Measurements from ENCODE around the gene SLIT1.

The SLIT1 gene

DNA sequence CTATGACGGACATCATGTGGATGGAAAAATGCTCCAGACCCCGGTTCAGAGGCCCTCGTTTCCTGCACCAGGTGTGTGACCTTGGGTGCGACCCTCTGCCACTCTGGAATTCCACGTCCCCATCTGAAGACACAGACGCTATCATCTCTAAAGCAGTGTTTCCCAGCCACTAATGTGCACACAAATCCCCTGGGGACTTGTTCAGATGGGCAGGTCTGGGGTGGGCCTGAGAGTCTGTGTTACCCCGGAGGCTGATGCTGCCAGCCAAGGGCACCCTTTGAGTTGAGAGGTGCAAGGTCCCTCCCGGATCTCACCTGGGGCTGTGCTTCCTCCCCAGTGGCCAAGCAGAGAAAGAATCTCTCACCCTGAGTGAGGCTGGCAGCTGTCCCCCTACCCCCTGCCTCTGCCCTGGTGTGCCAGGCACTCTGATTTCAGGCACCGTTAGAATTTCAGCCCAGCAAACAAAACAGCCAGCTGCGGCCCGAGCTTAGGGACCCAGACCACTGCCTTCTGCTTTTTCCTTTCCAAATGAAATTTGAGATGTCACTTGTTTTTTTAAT is 90.0 kb downstream of the SLIT1 start:
- Histone ChIP-seq H3K4me3 (ENCODE audit: low read depth, low read length) (no peak overlapping the region), H3K27ac (no peak overlapping the region; the same call in 1 of the 2 replicates), H3K9me3 (ENCODE audit: severe bottlenecking) (no peaks in the 10 kb centered on the region), H3K36me3 (no peaks in the 10 kb centered on the region; the same call in 1 of the 2 replicates), H3K27me3 (ENCODE audit: insufficient read depth, low read depth, severe bottlenecking) (no peaks in the 10 kb centered on the region)
- DNase-seq, result no peak
- TF ChIP-seq, protein P1, sequence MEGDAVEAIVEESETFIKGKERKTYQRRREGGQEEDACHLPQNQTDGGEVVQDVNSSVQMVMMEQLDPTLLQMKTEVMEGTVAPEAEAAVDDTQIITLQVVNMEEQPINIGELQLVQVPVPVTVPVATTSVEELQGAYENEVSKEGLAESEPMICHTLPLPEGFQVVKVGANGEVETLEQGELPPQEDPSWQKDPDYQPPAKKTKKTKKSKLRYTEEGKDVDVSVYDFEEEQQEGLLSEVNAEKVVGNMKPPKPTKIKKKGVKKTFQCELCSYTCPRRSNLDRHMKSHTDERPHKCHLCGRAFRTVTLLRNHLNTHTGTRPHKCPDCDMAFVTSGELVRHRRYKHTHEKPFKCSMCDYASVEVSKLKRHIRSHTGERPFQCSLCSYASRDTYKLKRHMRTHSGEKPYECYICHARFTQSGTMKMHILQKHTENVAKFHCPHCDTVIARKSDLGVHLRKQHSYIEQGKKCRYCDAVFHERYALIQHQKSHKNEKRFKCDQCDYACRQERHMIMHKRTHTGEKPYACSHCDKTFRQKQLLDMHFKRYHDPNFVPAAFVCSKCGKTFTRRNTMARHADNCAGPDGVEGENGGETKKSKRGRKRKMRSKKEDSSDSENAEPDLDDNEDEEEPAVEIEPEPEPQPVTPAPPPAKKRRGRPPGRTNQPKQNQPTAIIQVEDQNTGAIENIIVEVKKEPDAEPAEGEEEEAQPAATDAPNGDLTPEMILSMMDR (IDR thresholded peaks at IDR 0.05; ENCODE audit: low read depth, low read length), result no peak

DNA sequence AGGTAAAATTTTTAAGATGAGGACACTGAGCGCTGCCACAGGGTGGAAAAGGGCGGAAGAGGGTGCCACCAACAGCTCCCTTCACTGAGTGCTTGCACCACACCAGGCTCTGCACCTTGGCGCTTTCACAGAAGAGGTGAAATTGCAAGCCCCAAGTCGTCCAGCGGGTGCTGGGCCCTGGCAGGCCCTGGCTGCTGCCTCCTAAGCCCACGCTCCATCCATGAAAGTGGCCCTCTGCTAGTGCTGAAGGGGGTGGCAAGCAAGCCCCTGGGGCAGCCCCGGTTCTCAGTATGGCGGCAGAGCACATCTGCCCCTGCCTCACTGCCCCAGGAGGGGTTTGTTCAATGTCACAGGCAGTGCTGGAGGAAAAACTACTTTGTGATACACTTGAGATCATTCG is 95.1 kb downstream of the SLIT1 start:
- no peaks in the 10 kb centered on the region for H3K9me3 ChIP-seq (ENCODE audit: severe bottlenecking)
- H3K36me3 ChIP-seq, result no peaks in the 10 kb centered on the region
- TF ChIP-seq, protein P1 (IDR thresholded peaks at IDR 0.05; ENCODE audit: low read depth, low read length), result no peak
- DNase-seq, result no peak
- no peaks in the 10 kb centered on the region for H3K27me3 ChIP-seq (ENCODE audit: insufficient read depth, low read depth, severe bottlenecking)
- peak overlapping the region; percentile 82 for H3K27ac ChIP-seq
- H3K4me3 ChIP-seq (ENCODE audit: low read depth, low read length), result no peak overlapping the region

DNA sequence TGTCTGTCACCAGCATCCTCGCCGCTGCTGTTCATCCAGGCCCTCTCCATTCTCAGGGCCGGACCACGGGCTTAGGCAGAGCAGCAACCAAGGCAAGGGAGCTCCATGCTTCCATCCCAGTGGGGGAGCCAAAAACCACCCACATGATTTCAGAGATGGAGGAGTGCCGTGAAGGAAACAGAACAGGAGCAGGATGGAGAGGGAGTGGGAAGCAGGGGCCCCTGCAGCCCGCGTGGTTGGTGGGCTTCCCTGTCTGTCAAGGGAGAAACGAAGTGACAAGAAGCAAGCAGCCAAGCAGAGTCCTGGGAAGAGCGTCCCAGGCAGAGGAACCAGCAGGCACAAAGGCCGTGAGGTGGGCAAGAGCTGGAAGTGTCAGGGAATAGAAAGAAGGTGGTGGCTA is 95.7 kb downstream of the SLIT1 start:
- Histone ChIP-seq H3K36me3 (no peaks in the 10 kb centered on the region), H3K4me3 (ENCODE audit: low read depth, low read length) (no peak overlapping the region), H3K27me3 (ENCODE audit: insufficient read depth, low read depth, severe bottlenecking) (no peaks in the 10 kb centered on the region), H3K9me3 (ENCODE audit: severe bottlenecking) (no peaks in the 10 kb centered on the region), H3K27ac (peak overlapping the region; percentile 82)
- TF ChIP-seq, protein P1 (IDR thresholded peaks at IDR 0.05; ENCODE audit: low read depth, low read length), result no peak
- DNase-seq, result peak; percentile 33

DNA sequence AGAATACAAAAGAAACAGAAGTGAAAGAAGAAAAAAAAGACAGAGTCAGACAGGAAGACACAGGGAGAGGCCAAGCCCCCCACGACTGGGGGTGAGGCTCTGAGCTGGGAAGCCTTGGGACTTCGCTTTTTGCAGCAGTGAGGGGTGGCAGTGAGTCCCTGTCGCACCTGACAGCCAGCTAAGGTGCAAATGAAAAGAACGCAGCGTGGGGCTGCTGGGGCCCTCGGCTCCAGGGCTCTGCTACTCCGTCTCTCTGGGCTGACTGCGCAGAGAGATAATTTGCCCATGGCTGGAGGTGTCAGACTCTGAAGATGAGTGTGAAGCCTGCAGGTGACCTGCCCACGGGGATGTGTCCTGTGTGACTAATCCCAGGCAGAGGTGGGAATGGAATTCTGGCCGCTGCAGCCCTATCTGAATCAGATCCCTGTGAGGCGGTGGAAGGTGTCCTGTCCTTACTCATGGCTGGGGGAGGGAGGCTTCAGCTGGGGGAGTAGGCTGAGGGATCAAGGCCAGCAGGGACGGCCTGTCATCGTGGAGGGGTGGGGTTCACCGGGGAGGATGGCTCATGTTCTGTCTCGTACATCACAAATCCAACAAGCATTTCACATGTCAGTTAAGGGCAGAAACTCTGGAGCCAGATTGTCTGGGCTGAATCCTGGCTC is 96.4 kb downstream of the SLIT1 start:
- H3K4me3 ChIP-seq (ENCODE audit: low read depth, low read length), result no peak overlapping the region
- no peaks in the 10 kb centered on the region for H3K27me3 ChIP-seq (ENCODE audit: insufficient read depth, low read depth, severe bottlenecking)
- H3K9me3 ChIP-seq (ENCODE audit: severe bottlenecking), result no peaks in the 10 kb centered on the region
- DNase-seq, result peak; percentile 91
- TF ChIP-seq, protein P1 (IDR thresholded peaks at IDR 0.05; ENCODE audit: low read depth, low read length), result no peak
- H3K27ac ChIP-seq, result peak overlapping the region; percentile 82
- no peaks in the 10 kb centered on the region for H3K36me3 ChIP-seq

DNA sequence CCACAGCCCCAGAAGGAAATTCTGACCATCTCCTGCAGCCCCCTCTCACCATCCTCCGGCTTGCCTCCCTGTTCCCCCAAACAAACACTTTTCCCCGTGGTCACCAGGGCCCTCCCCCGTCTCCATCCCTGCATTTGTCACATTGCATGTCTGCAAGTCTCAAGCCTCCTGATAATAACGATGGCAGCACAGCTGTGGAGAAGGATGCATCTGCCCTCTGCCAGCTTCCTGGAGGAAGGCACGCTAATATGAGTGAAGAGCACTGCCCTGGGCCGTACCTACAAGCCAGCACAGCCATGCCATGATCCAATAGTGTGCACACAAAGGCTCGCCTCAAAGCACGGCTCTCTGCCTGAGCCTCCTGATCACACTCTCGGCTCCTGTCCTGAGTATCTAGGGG is 98.5 kb downstream of the SLIT1 start:
- no peak overlapping the region for H3K4me3 ChIP-seq (ENCODE audit: low read depth, low read length)
- 0 out of 2 replicates have a peak overlapping the region, but pooled peaks have one; percentile 14 for H3K27ac ChIP-seq
- no peaks in the 10 kb centered on the region for H3K36me3 ChIP-seq
- no peaks in the 10 kb centered on the region for H3K27me3 ChIP-seq (ENCODE audit: insufficient read depth, low read depth, severe bottlenecking)
- H3K9me3 ChIP-seq (ENCODE audit: severe bottlenecking), result no peaks in the 10 kb centered on the region
- no peak for DNase-seq
- TF ChIP-seq, protein P1 (IDR thresholded peaks at IDR 0.05; ENCODE audit: low read depth, low read length), result no peak

Data from WERI-Rb-1 (cell line).